Non-pigmented ciliary epithelial cell (primary cell): ENCODE data around the gene IYD.
"Not testable (repeated sequence)": the region's sequence is repeated elsewhere in the genome, so short reads cannot be mapped to it uniquely, and the experiment has no call there.

ENCODE experiments used
- DNase-seq: peaks from one replicate; pipeline ENCODE4 v3.0.0-alpha.2; 2010; ENCODE audit warnings: low read depth

The IYD gene

GRCh38 chr6:150352321-150353296, 16.2 kb upstream of the IYD start:
- peak; percentile 19 for DNase-seq

- no peak for DNase-seq
Measured at GRCh38 chr6:150353445-150353844, 15.4 kb upstream of the IYD start.

GRCh38 chr6:150354754-150355571, 13.8 kb upstream of the IYD start:
- peak; percentile 19 for DNase-seq

DNA sequence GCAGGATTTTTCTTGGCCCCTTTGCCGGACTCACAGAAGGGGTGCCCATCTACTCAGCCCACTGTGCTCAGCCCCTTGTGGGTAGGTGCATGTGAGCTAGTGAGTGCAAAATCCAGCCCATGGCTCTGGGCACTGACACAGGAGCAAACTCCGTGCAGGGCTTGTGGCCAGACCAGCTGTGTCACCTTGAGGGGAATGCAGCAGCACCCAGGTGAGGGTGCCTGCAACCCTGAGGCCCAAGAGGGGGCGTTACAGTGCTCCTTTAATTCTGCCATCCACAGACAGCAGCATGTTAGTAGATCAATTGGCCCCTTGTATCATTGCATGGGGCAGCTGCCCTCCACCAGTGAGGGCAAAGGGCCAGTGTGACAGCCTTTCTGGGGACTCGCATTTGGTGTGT, 12.9 kb upstream of the IYD start:
- no peak for DNase-seq

DNA sequence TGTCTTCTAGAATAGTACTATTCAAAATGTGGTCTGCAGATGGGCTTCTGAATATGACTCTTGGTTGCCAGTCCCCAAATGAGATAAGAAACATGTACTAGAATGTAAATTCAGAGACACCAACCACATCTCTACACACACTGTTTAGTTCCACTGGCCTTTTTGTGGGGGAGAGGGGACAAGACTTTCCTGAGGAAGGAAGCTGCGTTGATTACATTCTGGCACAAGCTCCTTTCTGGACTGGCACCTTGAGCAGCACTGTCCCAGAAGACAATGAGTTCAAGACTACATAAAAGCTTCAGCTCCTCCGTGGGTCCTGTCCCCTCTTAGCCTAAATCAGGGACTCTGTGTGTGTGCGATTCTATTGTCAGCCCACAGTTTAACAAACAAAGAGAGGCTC, 6.9 kb upstream of the IYD start:
- DNase-seq: no peak

GRCh38 chr6:150363733-150364132, 5.1 kb upstream of the IYD start:
- DNase-seq: no peak

DNA sequence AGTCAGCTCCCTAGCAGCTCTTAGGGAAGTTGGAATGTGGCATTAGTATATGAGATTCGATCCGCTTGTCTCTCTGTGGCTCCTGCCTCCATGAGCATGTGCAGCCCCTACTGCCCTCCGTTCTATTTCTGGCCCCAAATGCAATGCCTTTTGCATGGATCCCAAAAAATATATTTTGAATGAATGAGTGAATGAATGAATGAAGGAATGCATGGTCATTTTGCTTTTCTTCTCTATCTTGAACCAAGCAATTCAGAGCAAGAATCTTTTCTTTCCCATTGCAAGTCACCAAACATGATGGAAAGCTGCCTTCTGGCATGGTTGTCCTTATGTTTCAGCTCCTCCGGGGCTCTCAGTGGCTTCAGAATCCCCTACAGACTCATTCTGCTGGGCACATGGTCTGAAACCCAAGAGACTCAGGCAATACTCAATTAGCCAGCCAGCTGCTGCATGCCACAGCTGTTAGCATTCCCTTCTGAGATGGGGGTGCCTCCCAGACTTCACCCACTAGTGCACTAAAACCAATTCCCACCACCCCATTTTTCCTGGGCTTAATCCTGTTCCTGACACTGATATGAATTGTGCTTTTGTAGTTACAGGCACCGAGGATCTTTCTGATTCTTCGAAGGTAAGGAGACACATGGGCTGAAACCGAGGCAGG, 2.6 kb upstream of the IYD start:
- DNase-seq: no peak

DNA sequence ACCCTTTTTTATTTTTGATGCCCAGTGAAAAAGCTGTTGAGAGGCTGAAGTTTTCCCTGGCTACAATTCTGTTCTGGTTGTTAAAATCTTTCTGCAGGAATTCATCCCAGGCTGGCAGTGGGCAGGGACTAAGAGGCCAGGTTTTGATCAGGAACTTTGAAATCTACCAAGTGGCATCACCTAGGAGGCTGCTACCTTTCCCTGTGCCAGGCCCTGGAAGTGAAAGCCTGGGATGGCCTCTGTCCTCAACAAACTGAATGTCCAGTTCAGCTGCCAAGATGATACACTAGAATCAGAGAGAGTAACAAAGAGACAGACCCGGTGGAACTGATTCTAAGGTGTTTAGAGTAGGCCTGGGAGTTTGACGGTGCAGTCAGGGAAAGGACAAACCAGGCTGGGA, 596 bp downstream of the IYD start:
- DNase-seq: no peak

- DNase-seq: no peak
Measured at GRCh38 chr6:150370112-150370511, 1.3 kb downstream of the IYD start.

DNA sequence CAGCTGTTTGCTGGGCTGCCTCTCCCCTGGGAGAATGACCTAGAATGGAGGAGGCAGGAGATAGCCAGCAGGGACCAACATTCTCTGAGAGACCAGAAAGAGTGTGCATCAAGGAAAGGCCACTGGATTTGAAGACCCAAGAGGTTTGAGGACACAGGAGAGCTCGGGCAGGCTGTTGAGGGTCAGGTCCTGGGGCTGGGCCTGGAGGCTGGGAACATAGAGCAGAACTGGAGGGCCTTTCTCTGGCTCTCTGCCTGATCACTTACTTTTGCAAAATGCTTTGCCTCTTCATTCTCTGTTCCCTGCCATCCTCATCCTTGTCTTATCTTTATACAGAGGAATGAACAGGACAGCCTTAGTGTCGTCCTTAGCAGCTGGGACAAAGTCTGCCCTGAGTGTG, 2.5 kb downstream of the IYD start:
- no peak for DNase-seq

- DNase-seq: no peak
Measured at GRCh38 chr6:150372051-150372450, 3.2 kb downstream of the IYD start.

- DNase-seq: no peak
Measured at GRCh38 chr6:150373260-150373701, 4.5 kb downstream of the IYD start.

- not testable (repeated sequence) for DNase-seq
Measured at GRCh38 chr6:150374346-150374745, 5.5 kb downstream of the IYD start.

- no peak for DNase-seq
Measured at GRCh38 chr6:150377211-150377781, 8.5 kb downstream of the IYD start.

DNA sequence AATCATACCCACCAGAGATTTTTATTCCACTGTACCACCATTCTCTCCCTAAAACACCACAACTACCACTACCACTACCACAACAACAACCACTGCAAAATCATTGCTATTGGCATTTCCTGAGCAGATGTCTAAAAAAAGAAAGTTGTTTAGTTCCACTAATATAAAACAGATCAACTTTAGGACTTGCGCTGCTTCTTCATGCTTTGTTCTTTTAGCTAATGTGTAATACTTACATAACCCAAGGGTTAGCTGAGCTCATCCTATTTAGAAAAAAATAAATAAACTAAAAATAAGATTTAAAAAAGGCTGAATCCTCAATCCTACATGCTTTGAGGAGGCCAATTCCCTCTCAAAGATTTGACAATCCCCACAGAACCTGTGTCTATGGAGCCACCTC, 11.4 kb downstream of the IYD start:
- no peak for DNase-seq

DNA sequence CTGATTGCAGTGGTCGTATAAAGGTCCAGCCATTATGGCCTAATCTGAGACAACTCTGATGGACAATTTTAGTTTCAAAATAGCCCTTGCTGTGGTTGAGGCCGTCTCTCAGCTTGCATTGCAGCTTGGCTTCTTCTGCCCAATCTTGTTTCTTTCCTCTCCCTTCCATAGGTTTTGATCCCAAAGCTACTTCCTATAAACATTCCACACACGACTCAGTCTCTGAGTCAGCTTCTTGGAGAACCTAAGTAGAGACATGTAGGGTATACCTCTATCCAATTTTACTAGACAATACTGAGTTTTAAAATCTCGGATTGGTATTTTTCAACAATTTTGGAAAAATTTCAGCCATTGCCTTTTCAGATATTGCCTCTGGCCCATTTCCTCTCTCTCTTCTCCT, 13.4 kb downstream of the IYD start:
- no peak for DNase-seq

DNA sequence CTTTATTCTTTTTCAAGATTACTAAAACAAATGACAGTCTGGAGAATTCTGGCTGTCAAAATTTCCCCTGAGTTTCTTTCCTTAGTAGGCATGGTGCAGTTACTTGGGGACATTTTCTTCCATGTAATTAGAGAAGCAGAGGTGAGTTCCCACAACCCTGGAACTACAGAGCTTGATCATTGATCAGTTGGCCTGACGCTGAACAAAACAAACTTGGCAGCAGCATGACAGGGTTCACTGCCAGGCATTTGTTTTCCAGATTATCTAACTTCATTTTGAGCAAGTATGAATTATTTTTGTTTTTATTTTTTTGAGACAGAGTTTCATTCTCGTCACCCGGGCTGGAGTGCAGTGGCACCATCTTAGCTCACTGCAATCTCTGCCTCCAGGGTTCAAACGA, 22.6 kb downstream of the IYD start:
- no peak for DNase-seq

DNA sequence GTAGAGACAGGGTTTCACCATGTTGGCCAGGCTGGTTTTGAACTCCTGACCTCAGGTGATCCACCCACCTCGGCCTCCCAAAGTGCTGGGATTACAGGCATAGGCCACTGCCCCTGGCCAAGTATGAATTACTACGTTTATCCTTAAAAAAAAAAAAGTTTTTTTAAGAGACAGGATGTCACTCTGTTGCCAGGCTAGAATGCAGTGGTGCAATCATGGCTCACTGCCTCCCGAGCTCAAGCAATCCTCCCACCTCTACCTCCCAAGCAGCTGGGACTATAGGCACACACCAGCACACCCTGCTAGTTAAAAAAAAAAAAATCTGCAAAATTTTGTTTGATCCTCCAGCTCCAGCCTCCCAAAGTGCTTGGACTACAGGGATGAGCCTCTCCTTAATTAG, 23.1 kb downstream of the IYD start:
- DNase-seq: no peak

DNA sequence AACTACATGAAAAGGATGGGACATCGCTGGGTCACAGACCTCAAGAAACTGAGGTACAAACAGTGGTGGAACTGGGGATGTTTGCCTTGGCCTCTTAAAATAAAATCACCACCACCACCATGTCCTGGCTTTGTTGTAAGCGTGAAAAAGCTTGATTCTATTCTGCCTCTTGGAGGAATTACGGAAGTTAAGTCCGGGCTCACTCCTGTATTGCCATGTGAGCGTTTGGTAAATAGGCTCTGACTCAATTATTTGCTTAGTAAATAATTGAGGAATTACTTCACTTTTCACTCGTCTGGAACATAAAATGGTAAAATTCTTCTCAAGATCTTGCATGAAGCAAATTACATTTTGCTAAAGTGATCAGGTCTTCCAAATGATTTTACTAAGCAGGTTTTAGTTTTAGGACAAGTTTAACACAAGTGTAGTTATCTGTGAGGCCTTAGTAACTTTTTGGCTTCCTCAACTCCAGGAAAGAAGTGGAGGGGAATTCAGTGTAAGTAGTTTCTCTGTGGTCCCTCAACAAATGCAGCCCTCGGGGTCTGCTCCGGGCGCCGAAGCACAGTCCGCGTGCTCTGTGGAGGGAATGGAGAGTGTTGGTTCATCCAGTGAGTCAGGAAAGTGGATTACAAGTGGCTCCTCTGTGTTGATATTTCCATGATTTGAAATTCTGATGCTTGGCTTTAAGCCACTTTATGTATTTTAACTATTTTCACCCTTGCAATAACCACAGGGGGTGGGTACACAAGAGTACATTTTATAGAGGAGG, 23.8 kb downstream of the IYD start:
- DNase-seq: no peak

DNA sequence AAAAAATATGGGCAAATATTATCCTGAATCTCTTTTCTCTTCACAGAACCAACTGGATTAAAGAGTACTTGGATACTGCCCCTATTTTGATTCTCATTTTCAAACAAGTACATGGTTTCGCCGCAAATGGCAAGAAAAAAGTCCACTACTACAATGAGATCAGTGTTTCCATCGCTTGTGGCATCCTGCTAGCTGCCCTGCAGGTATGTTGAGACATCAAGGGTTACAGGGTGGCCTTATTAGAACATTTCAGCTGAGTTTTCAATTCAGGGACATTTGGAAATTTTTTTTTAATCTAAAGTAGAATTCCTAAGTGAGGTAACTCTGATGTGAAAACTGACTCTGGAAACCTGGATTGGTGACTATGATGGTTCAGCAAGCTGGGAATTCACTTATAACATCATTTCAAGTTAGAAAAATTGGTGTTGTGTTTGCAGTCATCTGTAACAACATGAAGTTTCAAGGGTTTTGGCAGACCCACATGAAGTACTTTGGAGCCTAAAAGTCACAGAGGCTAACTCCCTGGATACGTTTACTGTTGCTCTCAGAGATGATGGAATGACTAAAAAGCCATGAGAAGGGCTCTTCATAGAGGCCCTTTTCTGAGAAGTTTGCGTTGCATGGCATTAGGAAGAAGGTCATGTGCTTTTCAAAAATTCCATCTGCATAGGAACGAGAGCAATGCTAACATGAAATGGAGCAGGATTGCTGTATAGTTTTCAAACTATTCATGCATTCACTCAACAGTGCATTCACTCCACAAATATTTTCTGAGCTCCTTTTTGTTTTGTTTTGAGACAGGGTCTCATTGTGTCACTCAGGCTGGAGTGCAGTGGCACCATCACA, 25.5 kb downstream of the IYD start:
- DNase-seq: no peak
